Non-pigmented ciliary epithelial cell (primary cell): ENCODE results near the gene CDH4.

Experiments used
- DNase-seq: peaks from one replicate; pipeline ENCODE4 v3.0.0-alpha.2; 2010; ENCODE audit warnings: low read depth

Gene CDH4

DNA sequence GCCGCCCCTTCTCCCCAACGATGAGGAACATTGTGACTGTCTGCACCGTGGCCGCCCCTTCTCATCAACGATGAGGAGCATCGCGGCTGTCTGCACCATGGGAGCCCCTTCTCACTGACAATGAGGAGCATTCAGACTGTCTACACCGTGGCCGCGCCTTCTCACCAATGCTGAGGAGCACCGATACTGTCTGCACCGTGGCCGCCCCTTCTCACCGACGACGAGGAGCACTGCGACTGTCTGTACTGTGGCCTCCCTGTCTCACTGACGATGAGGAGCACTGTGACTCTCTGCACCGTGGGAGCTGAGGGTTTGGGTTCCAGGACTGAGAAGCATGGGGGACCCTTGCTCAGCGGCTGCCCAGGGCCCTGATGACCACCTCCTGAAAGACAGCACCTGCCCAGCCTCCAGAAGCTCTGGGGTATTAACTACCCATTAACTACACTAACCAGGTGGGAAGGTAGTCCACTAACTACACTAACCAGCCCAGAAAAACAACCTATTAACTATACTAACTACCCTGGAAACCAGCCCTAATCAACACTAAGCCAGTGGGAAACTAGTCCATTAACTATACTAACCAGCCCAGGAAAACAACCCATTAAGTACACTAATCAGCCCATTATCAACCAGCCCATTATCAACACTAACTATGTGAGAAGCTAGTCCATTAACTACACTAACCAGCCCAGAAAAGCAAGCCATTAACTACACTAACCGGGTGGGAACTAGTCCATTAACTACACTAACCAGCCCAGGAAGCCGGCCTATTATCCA is 696.7 kb downstream of the CDH4 start:
- no peak for DNase-seq

DNA sequence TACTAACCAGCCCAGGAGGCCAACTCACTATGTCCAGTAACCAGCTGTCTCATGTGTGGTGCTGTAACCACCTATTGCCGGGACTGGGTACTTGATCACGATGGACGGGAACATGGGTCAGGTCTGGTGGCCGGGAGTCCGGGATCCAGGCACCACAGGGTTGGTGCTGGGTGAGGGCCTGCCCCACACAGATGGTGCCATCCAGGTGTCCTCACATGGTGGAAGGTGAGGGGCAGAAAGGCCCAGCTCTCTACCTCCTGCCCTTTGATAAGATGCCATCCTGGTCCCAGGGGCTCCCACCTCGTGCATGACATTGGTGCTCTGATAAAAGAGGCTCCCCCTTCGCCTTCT is 697.3 kb downstream of the CDH4 start:
- no peak for DNase-seq

DNA sequence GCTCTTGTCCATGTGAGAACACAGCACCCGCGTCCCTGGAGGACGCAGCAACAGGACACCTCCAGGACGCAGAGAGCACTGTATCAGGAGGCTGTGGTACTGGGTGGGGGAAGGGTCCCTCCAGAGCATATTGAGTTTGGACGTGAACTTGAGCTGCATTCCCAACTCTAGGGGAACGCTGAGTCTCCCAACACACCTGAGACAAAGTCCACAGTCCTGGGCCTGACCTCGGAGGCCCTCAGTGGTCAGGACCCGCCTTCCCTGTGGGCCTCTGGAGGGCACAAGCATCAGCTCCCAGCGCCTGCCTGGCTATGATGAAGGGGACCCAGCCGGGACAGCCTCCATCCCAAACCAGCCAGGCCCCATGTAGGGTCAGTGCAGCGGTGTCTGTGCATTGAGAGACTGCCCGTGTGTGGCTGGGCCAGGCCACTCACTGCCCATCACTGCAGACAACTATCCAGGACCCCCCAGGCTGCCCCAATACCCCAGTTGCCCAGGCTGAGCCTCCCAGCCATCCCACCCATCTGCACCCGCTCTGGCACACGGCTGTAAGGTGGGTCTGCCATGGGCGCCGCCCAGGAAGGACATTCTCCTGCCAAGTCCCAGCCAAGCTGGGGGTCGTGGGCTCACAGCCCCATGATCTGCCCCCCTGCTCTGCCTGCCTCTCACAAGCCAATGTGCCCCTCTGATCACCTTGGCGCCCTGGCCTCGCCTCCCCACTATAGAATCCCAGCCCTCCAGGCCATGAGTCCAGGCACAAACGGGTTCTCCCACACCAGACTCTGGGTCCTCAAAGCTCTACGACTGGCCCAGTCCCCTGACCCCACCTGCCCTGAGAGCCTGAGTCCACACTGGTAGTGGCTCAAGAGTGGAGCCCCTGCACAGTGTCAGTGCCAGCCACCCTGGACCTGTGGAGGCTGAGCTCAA is 697.9 kb downstream of the CDH4 start:
- no peak for DNase-seq

DNA sequence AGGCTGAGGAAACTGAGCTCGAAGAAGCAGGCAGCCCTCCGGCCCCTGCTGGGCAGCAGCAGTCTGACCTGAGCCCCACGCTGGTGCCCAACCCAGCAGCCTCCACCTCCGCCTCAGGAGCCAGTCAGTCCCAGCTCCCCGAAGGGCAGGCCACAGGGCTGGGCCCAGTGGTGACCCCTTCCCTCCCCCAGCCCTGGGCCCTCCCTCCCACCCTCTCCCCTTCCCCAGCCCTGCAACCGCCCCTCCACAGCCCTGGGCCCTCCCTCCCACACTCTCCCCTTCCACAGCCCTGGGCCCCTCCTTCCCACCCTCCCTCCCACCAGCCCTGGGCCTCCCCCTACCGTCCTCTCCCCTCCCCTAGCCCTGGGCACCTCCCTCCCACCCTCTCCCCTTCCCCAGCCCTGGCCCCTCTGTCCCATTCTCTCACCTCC is 698.6 kb downstream of the CDH4 start:
- DNase-seq, result no peak

DNA sequence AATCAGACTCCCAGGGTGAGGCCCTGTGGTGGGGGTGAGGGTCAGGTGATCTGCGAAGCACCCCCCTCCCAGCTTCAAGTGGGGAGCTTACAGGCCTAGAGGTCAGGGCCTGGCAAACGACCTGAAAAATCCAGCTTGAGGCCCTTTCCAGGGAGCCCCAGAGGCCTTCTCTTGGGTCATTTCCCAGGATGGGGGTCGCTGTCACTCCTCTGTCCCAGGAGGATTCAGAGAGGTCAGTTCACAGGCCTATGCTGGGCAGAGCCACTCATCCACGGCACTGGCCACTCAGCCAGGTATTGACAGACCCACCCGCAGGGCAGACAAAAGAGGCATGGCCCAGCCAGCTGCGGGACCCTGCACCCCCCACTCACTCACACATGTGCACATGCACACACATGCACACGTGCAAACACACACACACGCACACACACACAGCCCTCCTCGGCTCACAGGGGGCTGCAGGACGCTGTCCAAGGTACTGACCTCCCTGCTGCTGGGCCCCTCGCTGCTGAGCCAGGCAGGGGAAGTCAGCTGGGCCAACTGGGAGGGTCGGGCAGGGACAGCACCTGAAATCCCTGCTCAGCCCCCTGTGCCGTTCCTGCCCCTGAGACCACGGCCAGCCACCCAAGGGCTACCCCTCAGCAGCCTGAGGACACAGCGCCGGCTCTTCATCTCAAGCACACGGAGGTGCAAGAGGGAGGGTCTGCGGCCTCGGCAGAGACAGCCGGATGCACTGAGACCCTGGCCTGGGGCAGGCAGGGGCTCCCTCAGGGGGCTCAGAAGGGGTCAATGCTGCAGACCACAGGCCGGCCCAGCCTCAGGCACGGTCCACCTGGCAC is 699.9 kb downstream of the CDH4 start:
- no peak for DNase-seq

DNA sequence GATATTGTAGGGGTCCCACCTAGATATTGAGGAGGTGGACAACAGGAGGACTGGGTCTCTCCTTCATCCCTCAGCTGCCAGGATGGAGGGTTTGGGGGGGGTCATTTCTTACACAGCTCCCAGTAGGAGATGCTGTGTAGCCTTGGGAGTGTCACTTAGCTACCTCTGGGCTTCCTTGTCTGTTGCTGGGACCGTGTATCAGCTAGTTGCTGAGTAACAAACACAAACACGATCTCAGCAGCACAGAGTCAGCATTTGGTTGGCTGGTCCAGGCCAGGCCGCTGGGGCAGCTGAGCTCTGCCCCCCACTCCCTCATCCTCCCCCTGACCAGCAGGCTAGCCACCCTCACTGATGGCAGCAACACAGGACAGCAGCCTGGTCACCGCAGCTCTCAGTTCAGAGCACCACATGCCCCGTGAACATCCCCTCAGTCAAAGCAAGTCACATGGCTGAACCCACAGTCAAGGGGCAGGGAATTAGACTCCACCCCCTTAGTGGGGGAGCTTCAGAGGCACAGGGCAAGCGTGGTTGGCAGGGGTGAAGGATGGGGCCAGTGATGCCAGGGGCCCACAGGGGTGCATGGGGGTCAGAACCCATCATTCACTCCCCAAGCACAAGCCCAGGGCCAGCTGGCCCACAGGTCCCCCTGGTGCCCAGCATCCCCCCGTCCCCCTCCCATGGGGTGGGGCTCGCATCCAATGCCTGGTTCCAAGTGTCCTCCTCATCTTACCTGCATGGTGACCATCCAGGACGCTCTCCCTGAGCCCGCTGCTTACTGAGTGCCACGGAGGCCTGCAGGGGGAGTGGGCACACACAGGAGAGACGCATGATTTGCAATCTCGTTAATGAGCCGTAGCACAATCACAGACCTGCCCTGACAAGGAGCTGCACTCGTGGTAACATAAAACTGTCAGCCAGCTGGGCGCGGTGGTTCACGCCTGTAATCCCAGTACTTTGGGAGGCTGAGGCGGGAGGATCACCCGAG is 701.3 kb downstream of the CDH4 start:
- no peak for DNase-seq

DNA sequence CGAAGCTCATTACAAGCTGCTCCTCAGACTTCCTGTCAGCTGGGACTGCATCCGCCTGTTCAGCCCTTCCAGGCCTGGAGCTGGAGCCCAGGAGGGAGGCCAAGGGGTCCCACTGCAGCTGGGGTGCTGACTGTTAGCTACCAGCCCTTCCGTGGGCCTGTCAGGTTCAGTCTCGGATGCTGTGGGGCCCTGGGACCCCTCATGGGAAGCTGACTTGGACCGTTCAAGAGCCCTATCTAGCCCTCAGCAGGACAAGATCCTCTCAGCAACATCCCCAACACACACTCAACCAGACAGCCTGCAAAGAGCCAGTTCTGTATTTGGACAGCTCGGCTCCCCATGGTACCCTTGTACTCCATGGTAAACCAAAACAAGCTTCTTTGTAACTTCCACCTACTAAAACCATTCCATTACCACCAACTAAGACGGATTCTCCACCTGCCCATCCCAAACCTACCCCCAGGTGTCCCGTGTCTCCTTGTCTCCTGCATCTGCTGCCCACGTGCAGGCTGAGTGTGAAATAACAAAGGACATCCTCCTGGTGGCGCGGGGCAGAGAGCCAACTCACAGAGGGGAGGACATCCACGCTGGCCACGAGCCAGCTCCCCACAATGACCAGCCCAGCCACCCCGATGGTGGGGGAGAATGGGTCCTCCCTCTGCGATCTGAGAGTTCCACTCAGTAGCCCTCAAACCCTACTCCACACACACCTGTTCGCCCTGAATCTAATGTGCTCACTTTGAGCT is 702.4 kb downstream of the CDH4 start:
- no peak for DNase-seq

DNA sequence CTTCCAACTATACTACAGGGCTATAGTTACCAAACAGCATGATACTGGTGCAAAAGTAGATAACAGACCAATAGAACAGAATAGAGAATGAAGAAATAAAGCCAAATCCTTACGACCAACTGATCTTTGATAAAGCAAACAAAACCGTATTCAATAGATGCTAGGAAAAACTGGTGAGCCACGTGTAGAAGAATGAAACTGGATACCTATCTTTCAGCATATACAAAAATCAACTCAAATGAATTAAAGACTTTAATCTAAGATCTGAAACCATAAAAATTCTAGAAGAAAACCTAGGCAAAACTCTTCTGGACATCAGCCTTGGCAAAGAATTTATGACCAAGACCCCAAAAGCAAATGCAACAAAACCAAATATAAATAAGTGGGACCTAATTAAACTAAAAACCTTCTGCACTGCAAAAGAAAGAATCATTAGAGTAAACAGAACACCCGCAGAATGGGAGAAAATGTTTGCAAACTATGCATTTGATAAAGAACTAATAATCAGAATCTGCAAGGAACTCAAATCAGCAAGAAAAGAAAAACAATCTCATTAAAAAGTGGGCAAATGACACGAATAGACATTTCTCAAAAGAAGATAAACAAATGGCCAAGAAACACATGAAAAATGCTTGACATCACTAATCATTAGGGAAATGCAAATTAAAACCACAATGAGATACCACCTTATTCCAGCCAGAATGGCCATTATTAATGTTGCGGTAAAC is 703.8 kb downstream of the CDH4 start:
- no peak for DNase-seq

DNA sequence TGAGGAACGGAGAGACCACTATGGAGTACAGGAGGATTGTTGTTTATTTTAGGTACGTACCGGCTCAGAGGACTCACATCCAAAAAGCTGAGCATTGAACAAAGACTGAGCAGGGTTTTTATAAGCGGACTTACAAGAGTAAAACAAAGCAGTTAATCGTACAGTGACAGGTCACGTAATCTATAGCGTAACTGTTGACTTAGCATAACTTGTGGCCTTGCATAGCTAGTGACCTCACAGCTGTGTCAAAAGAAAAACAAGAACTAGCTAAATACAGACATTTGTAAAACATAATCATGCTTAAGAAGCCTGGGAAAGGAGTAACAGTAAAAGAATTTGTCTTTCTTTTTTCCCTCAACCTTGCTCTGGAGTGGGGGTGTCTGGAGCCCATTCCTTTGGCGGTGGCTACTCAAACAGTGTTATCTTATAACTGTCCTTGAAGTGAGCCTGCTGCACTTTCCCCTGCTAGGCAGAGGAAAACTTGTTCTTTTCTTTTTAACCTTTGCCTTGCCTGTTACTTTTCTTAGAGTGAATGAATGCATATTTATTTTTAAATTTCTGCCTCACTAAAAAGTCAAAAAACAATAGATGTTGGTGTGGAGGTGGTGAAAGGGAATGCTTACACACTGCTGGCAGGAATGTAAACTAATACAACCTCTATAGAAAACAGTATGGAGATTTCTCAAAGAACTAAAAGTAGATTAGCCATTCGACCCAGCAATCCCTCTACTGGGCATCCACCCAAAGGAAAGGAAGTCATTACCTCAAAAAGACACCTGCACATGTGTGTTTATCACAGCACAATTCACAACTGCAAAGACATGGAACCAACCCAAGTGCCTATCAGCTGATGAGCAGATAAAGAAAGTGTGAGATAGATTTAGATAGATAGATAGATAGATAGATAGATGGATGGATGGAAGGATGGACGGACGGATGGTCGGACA is 704.6 kb downstream of the CDH4 start:
- DNase-seq, result no peak

DNA sequence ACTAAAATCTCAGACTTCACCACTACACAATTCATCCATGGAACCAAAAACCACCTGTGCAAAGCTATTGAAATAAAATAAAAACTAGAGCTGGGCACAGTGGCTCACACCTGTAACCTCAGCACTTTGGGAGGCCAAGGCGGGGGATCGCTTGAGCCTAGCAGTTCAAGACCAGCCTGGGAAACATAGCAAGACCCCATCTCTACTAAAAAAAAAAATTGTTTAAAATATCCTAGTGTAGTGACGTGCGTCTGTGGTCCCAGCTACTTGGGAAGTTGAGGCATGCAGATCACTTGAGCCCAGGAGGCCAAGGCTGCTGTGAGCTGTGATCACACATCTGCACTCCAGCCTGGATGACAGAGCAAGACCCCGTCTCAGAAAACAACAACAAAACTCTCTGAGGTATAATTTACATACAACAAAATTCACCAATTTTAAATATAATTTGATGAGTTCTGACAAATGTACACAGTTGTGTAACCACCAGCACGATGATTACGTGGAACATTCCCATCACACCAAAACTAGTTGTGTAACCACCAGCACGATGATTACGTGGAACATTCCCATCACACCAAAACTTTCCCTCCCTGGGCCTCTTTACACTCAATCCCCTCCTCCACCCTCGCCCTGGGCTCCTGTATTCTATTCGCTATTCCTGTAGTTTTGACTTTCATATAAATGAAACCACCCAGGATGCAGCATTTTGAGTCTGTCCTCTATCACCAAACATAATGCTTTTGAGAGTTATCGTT is 706.1 kb downstream of the CDH4 start:
- DNase-seq, result no peak

DNA sequence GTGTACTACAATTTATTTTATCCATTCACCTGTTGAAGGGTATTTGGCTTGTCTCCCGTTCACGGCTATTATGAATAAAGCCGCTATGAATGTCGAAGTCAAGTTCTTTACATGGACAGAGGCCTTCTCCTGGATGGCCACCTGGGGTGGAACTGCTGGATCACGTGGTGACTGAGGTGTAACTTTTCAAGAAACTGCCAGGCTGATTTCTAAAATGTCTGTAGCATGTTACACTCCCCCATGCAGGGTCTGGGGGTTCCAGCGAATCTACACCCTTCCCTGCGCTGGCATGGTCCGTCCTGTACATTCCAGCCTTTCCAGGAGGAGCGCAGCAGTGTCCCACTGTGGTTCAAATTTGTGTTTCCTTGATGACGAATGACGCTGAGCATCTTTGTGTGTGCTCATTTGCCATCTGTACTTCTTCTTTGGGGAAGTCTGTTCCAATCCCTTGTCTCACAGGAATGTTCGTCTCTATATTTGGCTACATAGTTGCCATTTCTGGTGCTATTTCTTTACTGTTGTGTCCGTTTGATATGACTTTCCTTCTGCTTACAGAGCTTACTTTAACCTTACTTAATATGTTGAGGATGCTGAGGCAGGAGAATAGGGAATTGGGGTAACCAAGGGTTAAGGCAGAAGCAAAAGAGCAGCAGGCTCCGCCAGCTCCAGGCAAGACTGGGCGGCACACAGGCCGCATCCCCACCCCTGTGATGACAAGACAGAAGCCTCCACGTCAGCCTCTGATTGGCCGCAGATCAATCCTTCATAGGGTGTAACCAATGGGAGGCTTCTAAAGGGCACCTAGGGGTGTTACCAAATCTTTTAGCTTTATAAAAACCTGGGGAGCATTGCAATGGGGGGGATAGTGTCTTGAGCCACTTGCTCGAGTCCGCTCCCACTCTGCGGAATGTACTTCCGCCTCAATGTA is 707.0 kb downstream of the CDH4 start:
- DNase-seq, result no peak

DNA sequence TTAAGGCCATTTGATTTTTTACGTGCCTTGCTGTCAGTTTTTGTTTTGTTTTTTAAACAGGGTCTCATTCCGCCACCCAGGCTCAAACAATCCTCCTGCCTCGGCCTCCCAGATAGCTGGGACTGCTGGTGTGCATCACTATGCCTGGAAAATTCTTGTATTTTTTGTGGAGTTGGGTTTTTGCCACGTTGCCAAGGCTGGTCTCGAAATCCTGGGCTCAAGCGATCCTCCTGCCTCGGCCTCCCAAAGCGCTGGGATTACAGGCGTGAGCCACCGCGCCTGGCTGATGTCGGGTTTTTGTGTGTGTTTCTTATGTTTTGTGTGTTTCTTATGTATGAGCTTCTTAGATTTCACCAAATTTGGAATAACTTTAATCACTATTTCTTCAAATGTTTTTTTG is 708.8 kb downstream of the CDH4 start:
- no peak for DNase-seq

DNA sequence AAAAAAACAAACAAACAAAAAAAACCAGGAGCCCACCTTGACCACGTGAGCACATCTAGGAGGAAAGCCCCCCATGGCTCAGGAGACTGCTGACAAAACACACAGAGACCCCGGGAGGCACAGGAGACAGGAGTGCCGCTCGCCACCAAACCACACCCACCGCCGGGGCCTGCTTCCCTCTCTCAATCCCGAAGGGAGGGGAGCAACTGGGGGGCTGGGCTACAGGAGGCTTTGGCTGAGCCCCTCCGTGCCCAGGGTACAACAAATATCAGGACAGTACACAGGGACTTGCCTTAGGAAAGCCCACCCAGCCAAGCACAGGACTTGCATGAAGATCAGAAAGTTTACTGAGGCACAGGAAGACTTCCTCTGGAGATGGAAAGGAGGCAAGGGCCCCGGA is 711.1 kb downstream of the CDH4 start:
- DNase-seq, result no peak

DNA sequence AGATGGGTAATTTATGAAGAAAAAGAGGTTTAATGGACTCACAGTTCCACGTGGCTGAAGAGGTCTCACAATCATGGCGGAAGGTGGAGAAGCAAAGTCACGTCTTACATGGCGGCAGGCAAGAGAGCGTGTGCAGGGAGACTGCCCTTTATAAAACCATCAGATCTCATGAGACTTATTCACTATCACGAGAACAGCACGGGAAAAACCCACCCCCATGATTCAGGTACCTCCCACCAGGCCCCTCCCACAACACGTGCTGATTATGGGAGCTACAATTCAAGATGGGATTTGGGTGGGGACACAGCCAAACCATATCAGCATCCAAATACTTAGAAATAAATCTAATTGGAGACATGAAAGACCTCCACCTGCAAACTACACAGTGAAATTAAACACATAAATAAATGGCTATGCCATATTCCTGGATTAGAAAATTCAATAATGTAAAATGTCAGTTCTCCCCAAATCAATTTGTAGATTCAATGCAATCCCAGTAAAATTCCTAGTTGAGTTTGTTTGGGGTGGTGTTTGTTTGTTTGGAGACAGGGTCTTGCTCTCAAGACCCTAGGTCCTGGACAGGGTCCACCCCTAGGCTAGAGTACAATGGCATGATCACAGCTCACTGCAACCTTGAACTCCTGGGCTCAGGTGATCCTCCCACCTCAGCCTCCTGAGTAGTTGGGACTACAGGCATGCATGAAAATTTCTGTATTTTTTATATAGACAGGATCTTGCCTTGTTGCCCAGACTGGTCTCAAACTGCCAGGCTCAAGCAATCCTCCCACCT is 712.0 kb downstream of the CDH4 start:
- no peak for DNase-seq

DNA sequence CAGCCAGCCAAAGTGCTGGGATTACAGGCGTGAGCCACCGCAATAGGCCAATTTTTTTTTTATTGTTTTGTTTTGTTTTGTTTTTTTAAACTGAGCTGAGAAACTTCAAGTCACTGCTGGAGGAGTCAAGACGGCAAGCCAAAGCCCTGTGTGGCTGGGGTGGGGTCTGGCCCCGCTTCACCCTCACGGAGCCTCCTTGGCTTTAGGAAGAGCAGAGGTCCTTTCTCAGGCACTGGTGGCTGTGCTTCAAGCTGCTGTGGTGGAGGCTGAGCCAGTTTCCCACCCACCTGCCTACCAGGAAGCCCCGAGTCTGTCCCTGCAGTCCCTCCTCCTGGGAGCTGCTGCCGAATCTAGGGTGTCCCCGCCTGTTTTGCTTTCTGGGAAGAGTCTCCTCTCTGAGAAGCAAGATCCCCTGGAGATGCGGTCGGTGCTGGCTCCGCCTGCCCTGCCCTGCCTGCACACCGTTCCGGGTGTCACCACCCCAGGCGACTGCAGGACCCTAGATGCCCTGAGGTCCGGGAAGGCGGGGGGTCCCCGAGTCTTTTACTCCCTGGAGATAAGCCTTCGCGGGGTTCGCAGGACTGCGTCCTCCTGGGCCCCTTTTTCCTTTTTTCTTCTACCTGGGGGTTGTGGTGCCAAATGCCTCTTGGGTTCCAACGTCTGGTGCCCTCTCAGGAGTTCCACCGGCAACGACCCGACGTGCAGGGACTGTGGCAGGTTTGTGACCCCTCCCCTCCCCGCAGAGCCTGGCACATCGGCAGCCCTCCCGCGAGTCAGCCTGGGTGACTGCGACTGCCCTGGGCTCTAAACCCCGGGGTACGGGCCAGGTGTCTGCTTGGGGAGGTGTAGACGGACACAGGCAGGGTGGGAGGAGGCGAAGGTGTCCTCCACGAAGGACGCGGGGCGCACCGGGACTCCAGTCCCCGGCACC is 712.9 kb downstream of the CDH4 start:
- no peak for DNase-seq
